ENCODE data around the gene FAM110D.

FAM110D gene

GRCh38 chr1:26158908-26159742 lies at the start of gene FAM110D:
Gene FAM110D (plus strand): TSS chr1:26159079. CDS start chr1:26161292, 2,213 bp downstream.
- DNase-seq, result no peak

DNA sequence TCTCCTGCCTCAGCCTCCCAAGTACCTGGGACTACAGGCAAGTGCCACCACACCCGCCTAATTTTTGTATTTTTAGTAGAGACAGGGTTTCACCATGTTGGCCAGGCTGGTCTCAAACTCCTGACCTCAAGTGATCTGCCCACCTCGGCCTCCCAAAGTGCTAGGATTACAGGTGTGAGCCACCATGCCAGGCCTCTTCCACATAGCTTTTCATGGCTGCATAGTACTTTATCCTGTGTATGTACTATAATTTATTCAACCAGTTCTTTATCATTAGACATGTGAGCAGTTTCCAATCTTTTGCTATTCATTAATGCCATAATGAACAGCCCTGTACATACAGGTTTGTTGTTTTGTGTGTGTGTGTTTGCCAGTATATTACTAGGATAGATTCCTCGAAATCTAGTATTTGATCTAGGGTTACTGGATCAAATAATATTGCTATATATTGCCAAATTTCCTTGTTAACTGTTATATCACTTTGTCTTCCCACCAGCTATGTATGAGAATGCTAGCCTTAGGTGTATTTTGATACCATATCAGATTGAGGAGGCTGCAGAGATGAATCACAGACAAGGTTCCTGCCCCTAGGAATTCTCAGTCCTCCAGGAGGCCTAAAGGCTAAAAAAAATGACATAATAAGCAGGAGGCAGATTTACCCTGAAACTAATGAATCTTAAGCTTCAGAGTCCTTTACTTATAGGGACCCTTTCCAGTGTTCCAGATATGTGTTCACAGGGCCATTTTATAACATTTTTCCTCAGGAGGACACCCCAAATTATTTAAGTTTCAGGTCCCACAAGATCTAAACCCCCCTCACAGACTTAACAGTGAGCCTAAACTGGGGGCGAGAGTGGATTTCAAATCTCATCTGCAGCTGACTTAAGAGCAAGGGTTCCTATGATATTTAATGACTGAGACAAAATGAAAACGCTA lies 49.4 kb upstream of the FAM110D start:
- DNase-seq, result peak; percentile 51

DNA sequence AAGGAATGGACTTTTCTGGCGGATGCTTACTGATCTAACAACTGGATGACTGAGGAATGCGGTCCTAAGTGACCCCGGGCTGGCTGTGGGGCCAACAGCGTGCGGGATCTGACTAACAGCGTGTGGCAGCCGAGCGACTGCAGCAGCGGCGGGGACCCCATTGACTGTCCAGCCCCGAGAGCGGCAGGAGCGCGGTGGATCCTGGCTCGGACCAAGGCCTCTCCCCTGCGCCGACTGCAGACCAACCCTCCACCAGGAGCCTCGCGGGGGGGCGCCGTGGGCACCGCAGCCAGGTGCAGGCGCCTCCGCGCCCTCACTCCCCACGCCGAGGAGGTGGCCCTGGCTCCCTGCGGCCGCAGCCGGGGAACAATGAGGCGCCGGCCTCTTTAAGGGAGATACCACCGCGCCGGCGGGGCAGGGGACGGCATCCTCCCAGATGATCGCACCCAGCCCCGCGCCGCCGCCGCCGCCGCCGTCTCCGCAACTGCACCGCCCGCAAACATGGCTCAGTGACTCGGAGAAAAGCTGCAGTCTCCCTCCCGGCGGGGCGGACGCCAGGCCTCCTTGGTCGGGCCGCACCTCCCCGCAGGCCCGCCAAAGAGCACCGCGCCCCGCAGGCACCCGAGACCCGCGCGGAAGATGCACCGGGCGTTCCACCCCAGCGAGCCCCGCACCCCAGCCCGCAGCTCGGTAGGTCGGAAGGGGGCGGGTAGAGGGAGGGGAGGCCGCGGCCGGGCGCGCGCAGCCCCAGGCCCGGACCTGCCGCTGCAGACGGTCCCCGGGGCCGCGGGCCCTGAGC lies 47.9 kb upstream of the FAM110D start:
- DNase-seq, result peak; percentile 49

DNA sequence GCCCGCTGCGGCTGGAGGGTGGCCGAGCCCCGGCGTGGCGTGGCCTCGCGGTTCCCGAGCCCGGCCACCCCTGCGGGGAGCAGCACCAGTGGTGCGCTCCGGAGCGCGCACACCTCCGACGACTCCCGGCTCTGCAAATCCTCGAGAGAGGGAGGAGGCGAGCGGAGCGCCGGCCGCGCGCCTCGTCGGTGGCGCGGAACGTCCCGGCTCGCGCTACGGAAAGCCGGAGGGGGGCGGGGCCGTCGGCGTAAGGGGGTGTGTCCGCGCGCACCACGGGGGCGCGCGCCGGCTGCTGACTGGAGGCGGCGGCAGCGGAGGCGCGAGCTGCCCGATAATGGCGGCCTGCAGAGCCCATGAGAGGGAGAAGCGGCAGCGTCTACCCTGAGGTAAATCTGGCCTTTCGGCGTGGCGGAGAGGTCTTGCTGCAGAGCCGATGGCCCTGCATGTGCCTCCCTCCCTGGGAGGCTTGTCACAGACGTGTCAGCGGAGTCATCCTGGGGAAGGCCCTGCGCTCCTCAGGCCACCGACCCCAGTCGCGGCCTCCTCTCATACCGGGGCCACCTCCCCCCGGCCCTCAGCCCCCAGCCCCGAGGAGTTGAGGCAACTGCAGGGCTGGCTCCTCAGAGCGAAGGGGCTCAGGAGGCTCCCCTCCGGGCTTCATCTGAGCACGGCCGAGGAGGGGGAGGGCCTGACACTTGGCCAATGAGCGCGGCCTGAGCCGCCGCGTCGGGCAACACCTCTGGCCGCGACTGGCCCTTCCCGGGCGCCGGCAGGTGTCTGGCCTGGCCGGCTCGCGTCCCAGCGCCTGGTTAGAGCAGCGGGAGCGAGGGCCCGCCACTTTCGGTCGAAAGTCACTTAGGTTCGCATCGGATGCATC lies 47.1 kb upstream of the FAM110D start, which contains the start of gene PDIK1L:
TSS of gene PDIK1L (plus strand) at position 295 of the 877 bp plus-strand sequence. CDS start 2,485 bp downstream, outside the sequence.
- DNase-seq, result peak; percentile 93

- DNase-seq, result no peak
Observed at GRCh38 chr1:26112407-26112775, 46.5 kb upstream of the FAM110D start.

DNA sequence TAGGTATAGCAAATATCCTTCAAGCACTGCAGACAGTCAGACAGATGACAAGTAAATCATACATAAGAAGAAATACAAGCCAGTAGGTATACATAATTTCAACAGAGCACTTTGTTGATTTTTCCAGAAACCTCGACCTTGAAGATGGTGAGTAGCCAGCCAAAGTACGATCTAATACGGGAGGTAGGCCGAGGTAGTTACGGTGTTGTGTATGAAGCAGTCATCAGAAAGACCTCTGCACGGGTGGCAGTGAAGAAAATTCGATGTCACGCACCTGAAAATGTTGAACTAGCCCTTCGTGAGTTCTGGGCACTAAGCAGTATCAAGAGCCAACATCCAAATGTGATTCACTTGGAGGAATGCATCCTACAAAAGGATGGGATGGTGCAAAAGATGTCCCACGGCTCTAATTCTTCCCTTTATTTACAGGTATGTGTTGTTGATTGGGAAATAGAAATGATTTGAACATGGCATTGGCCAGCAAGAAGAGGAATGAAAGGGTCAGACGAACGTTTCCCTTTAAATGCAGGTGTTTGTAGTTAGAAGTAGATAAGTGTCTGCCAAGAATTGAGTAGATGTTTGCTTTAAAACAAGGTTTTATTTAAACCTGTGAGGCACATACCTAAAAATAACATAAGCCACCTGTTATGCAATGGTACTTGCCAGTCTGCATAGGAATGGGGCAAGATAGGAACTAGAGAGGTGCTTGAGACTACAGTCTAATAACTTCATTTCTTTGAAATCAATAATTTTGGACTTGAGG lies 44.5 kb upstream of the FAM110D start:
- DNase-seq, result no peak

DNA sequence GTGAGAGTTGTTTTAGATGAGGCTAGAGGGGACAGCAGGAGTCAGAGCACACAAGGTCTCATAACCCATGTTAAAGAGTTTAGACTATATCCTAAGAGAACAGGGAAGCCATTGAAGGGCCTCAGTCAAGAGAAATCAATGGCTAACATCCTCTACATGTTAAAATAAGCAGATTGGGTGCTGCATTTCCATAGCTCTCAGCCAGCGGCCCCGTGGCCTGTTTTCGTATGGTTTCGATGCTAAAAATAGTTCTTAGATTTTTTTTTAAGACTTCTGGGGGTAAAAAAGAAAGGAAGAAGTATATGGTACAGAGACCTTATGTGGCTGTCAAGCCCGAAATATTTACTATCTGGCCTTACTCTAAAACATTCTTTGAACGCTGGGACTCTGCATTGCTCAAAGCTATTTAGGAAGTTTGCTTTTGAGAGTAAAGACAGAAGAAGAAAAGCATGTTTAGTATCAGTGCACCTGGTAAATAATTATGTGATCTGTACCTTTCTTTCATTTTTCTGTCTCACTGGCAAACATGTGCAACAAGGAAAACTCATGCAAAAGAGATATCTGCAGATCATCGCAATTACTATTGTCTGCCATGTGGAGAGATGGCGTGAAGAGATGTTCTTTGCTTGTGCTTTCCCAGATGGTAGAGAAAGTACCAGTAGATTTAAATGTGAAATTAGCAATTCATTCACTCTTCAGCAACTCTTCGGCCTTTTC lies 38.8 kb upstream of the FAM110D start:
- DNase-seq, result no peak

GRCh38 chr1:26121854-26122773 lies 36.8 kb upstream of the FAM110D start:
- peak; percentile 13 for DNase-seq

DNA sequence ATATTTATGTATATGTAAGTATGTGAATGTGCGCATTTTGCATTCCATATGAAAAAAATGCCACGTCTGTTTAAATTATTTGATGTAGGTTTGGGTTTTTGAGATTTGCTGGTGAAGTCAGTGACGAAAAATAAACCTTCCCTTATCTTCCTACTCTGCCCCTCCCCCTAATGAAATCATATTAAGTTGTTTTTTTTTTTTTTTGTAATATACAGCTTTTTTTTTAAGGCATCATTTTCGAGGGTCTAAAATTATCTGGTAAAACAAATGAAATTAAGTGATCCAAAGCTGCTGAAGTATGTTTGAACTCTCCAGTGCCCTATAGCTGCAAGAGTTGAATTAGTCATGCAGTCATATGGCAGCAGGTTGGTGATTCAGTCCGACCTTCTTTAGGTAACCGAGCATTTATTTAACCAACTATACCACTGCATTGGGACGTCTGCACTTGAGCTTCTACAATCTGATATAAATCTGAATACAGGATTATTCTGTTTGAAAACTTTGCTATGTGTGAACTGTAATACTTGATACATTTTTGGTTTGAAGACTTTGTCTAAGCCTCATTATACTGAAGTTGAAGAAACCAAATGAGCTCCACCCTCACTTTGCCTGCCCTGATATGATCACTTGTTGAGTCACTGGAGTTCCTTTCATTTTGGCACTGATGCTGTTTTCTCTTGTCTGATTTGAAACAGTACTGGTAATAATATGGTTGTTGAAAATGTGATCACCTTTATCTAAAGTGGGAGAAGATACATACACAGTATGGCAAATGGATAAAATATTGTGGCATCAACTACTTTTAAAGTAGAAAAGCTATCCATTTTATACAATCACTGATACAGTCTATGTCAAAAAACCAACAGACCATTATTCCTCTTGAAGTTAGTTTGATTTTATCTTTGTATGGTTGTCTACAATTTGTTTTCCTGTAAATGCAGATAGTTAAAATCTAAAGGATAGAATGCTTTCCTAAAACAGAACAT lies 35.6 kb upstream of the FAM110D start:
- DNase-seq, result peak; percentile 78

GRCh38 chr1:26124418-26125331 lies 34.2 kb upstream of the FAM110D start:
- no peak for DNase-seq

DNA sequence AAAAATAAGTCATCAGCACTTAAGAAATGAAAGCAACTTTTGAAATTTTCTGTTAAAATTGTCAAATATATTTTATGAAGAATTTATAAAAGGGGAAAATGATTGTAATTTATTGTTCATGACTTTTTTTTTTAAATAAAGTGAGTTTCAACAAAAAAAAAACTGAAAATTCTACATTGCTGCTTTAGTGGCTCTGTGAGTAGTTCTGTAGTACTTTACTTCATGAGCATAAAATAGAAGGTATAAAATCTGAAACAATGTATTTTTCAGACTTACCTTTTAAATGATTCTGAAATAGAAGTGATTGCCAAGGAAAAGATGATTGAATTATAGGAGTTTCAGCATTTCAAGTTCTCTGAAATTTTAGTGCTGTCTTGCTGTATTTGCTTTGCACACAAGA lies 33.5 kb upstream of the FAM110D start:
- no peak for DNase-seq

DNA sequence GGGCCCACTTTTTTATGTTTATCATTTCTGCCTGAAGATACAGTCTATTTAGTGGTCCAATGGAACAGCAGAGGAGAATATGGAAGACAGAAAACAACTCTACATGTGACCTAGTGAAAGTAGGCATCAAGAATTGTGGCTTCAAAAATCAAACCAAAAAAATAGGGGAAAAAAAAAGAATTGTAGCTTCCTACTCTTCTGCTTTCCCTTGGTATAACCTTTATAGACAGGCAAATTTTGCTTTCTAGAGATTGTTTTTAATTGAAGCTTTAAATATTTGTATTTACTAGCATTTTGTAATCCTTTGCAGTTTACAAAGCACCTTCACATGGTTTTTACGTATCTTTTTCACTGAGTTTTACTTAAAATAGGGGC lies 32.9 kb upstream of the FAM110D start:
- DNase-seq, result no peak

DNA sequence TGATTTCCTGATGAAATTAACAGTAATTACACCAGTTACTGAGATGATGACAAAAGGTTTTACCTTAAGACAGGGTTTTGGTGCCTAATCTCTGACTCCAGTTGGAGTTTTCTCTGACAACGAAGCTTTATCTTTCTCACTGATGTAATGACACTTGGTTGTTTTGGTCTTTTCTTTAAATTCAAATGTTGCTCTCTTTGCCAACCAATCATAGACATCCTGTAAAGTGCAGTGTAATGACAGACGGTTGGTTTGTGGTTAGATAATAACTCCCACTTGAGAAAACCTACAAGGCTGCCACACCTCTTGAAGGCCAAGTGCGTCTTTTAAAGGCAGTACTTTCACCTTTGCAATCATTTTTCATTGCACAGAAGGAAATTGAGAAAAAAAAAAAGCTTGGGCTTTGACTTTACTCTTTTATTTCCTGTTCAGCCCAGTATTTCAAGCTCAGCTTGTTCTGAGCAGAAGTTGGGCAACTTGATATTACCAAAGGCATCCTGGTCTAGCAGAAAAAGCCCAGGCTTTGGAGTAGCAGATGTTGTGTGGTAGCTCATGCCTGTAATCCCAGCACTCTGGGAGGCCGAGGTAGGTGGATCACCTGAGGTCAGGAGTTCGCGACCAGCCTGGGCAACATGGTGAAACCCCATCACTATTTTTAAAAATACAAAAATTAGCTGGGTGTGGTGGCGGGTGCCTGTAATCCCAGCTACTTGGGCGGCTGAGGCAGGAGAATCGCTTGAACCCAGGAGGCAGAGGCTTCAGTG lies 32.4 kb upstream of the FAM110D start:
- peak; percentile 93 for DNase-seq

DNA sequence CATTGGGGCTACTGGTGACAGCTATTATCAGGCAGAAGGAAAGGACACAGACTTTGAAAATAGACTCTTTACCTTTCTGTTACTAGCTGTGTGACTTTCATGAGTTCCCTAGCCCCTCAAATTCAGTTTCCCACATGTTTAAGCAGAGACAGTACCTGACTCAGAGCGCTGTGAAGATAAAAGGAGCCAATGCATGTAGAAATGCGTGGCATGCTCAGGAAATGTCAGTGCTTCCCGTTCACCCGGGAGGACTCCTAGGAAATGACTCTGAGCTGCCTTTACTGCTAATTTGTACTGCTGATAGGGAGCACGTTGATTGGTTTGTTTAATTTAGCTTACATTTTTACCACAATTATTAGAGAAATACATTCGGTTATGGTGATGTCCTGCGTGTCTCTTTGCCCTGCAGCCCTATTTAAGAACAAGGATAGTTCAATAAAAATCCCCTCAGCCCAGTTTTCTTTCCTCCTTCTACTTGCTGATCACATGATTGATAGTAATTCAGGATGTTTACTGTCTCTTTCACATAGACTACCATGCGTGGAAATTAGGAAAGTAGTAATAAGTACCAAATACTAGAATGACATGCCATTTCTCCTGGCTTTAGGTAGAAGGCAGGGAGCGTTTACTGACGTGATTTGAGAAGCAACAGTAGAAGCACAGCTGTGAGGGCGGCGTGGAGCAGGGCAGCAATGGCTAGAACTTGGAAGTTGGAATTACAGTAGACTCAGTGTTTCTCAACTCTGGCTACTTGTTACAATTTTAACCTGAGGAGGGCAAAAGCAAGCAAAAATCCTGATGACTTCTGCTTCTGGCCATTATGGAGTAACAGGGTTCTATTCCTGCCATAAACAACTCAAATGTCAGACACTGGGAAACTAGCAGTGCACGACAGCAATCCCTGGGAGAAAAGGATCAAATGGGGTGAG lies 31.4 kb upstream of the FAM110D start:
- no peak for DNase-seq

GRCh38 chr1:26129778-26130177 lies 29.1 kb upstream of the FAM110D start:
- no peak for DNase-seq

Measured in NCI-H226 (cell line).